Activated CD4-positive, alpha-beta T cell treated with anti-CD3 and anti-CD28 coated beads, Interleukin-2, amount 10 ng/mL, durations not matched to agents 24 days and 14 days (primary cell): Measurements from ENCODE around the gene TGFBR2. TPM values are rescaled to one million over a fixed set of nuclear protein-coding genes. Genes with fewer than 3 reads are reported as not detected.

Experiments used
- DNase-seq: peaks from one replicate; pipeline ENCODE4 v3.0.0; 2022
- H3K27ac Mint-ChIP-seq: one replicate; pipeline ENCODE4 v1.8.0; 2022; ENCODE audit warnings: mild to moderate bottlenecking, mixed read lengths
- H3K27me3 Mint-ChIP-seq: one replicate; pipeline ENCODE4 v1.8.0; 2022; ENCODE audit warnings: mixed read lengths
- H3K36me3 Mint-ChIP-seq: one replicate; pipeline ENCODE4 v1.8.0; 2022; ENCODE audit warnings: low read depth, mild to moderate bottlenecking, mixed read lengths
- H3K4me1 Mint-ChIP-seq: one replicate; pipeline ENCODE4 v1.8.0; 2021; ENCODE audit warnings: mixed read lengths
- H3K4me3 Mint-ChIP-seq: one replicate; pipeline ENCODE4 v1.8.0; 2022; ENCODE audit warnings: mild to moderate bottlenecking, moderate library complexity, mixed read lengths
- H3K9me3 Mint-ChIP-seq: one replicate; pipeline ENCODE4 v1.8.0; 2021; ENCODE audit warnings: mixed read lengths
- intact Hi-C: fragments of 100-400 bp; cut with micrococcal nuclease; formaldehyde crosslinking; loops from one replicate; pipeline ENCODE4 v1.15.1; 2023
- total RNA-seq: library from RNA; stranded (reverse); gene quantifications from 2 replicates; pipeline ENCODE4 v1.2.3, GENCODE V29; 2022

The TGFBR2 gene
- total RNA-seq, 1 donor from 2014 or later, result 47.6 TPM

- DNase-seq, result no peak
- intact Hi-C loops, result loop anchor here (10.0 kb wide), 1 partner anchor 984 kb away; no protein-coding TSS in a partner anchor
- Mint-ChIP-seq H3K27me3 (no peaks in the 10 kb centered on the region), H3K9me3 (peaks cover 3% of the 10 kb centered on the region), H3K4me1 (peaks cover 90% of the 10 kb centered on the region), H3K4me3 (peak overlapping the region; percentile 12), H3K27ac (peak overlapping the region; percentile 36), H3K36me3 (peaks cover 90% of the 10 kb centered on the region)
These were observed 44.1 kb downstream of the TGFBR2 start for GRCh38 chr3:30650348-30650995.

- peak overlapping the region; percentile 97 for H3K27ac Mint-ChIP-seq
- H3K36me3 Mint-ChIP-seq, result peaks cover 89% of the 10 kb centered on the region
- H3K4me3 Mint-ChIP-seq, result peak overlapping the region; percentile 84
- peaks cover 93% of the 10 kb centered on the region for H3K4me1 Mint-ChIP-seq
- no peak for DNase-seq
- H3K9me3 Mint-ChIP-seq, result no peaks in the 10 kb centered on the region
- H3K27me3 Mint-ChIP-seq, result no peaks in the 10 kb centered on the region
- intact Hi-C loops, result loop anchor here (2.0 to 10.0 kb wide), 2 partner anchors 39 to 981 kb away; no protein-coding TSS in a partner anchor
These were observed 47.9 kb downstream of the TGFBR2 start for GRCh38 chr3:30654269-30654668.

- Mint-ChIP-seq H3K36me3 (peaks cover 82% of the 10 kb centered on the region), H3K27me3 (no peaks in the 10 kb centered on the region), H3K9me3 (no peaks in the 10 kb centered on the region), H3K4me3 (peak overlapping the region; percentile 84), H3K4me1 (peaks cover 87% of the 10 kb centered on the region), H3K27ac (peak overlapping the region; percentile 97)
- DNase-seq, result peak; percentile 86
- intact Hi-C loops, result loop anchor here (1.0 to 10.0 kb wide), 7 partner anchors 11 to 1102 kb away; no protein-coding TSS in a partner anchor
These were observed 48.9 kb downstream of the TGFBR2 start for GRCh38 chr3:30655187-30655812.

- Mint-ChIP-seq H3K4me1 (peaks cover 86% of the 10 kb centered on the region), H3K4me3 (peak overlapping the region; percentile 84), H3K27me3 (no peaks in the 10 kb centered on the region), H3K9me3 (no peaks in the 10 kb centered on the region), H3K36me3 (peaks cover 78% of the 10 kb centered on the region), H3K27ac (peak overlapping the region; percentile 97)
- no peak for DNase-seq
- intact Hi-C loops, result loop anchor here (5.0 to 10.0 kb wide), 3 partner anchors 309 to 1101 kb away; no protein-coding TSS in a partner anchor
These were observed 50.3 kb downstream of the TGFBR2 start for GRCh38 chr3:30656624-30657141.

GRCh38 chr3:30657914-30658313, 51.5 kb downstream of the TGFBR2 start:
- peak; percentile 76 for DNase-seq
- Mint-ChIP-seq H3K36me3 (peaks cover 74% of the 10 kb centered on the region), H3K4me3 (peak overlapping the region; percentile 84)

GRCh38 chr3:30658328-30659052, 52.1 kb downstream of the TGFBR2 start:
- peak; percentile 85 for DNase-seq
- no peaks in the 10 kb centered on the region for H3K9me3 Mint-ChIP-seq
- H3K27me3 Mint-ChIP-seq, result no peaks in the 10 kb centered on the region
- intact Hi-C loops, result loop anchor here (1.0 to 10.0 kb wide), 7 partner anchors 9 to 1099 kb away; partner anchors contain the start of gene TGFBR2
- peaks cover 69% of the 10 kb centered on the region for H3K36me3 Mint-ChIP-seq
- peaks cover 85% of the 10 kb centered on the region for H3K4me1 Mint-ChIP-seq
- H3K27ac Mint-ChIP-seq, result peak overlapping the region; percentile 97
- H3K4me3 Mint-ChIP-seq, result peak overlapping the region; percentile 84

More at GRCh38 chr3:30657914-30658313, 51.5 kb downstream of the TGFBR2 start:
- H3K27ac Mint-ChIP-seq, result peak overlapping the region; percentile 97
- peaks cover 88% of the 10 kb centered on the region for H3K4me1 Mint-ChIP-seq
- H3K9me3 Mint-ChIP-seq, result no peaks in the 10 kb centered on the region
- H3K27me3 Mint-ChIP-seq, result no peaks in the 10 kb centered on the region
- intact Hi-C loops, result loop anchor here (1.0 to 10.0 kb wide), 6 partner anchors 9 to 1099 kb away; partner anchors contain the start of gene TGFBR2

GRCh38 chr3:30659270-30660130, 53.1 kb downstream of the TGFBR2 start:
- Mint-ChIP-seq H3K36me3 (peaks cover 66% of the 10 kb centered on the region), H3K27ac (peak overlapping the region; percentile 97), H3K4me1 (peaks cover 82% of the 10 kb centered on the region), H3K27me3 (no peaks in the 10 kb centered on the region), H3K4me3 (peak overlapping the region; percentile 84), H3K9me3 (no peaks in the 10 kb centered on the region)
- intact Hi-C loops, result loop anchor here (1.0 to 10.0 kb wide), 5 partner anchors 39 to 1098 kb away; partner anchors contain the start of gene TGFBR2
- DNase-seq, result peak; percentile 59

GRCh38 chr3:30660136-30660535, 53.7 kb downstream of the TGFBR2 start:
- peak overlapping the region; percentile 82 for H3K27ac Mint-ChIP-seq
- H3K36me3 Mint-ChIP-seq, result peaks cover 62% of the 10 kb centered on the region

GRCh38 chr3:30660656-30661055, 54.3 kb downstream of the TGFBR2 start:
- intact Hi-C loops, result no loop called here
- peaks cover 61% of the 10 kb centered on the region for H3K36me3 Mint-ChIP-seq
- peak overlapping the region; percentile 82 for H3K27ac Mint-ChIP-seq
- DNase-seq, result no peak
- H3K4me3 Mint-ChIP-seq, result peak overlapping the region; percentile 54
- H3K4me1 Mint-ChIP-seq, result peaks cover 81% of the 10 kb centered on the region
- H3K9me3 Mint-ChIP-seq, result no peaks in the 10 kb centered on the region
- no peaks in the 10 kb centered on the region for H3K27me3 Mint-ChIP-seq

More at GRCh38 chr3:30660136-30660535, 53.7 kb downstream of the TGFBR2 start:
- intact Hi-C loops, result no loop called here
- Mint-ChIP-seq H3K9me3 (no peaks in the 10 kb centered on the region), H3K4me3 (no peak overlapping the region), H3K27me3 (no peaks in the 10 kb centered on the region), H3K4me1 (peaks cover 82% of the 10 kb centered on the region)
- DNase-seq, result no peak

- H3K36me3 Mint-ChIP-seq, result peaks cover 55% of the 10 kb centered on the region
These were observed 54.9 kb downstream of the TGFBR2 start for GRCh38 chr3:30661098-30661873.

GRCh38 chr3:30662836-30663235, 56.4 kb downstream of the TGFBR2 start:
- peaks cover 43% of the 10 kb centered on the region for H3K36me3 Mint-ChIP-seq
- DNase-seq, result no peak
- intact Hi-C loops, result no loop called here

More at GRCh38 chr3:30661098-30661873, 54.9 kb downstream of the TGFBR2 start:
- peak overlapping the region; percentile 54 for H3K4me3 Mint-ChIP-seq
- H3K9me3 Mint-ChIP-seq, result no peaks in the 10 kb centered on the region
- H3K27ac Mint-ChIP-seq, result peak overlapping the region; percentile 82
- intact Hi-C loops, result no loop called here
- H3K27me3 Mint-ChIP-seq, result no peaks in the 10 kb centered on the region
- DNase-seq, result peak; percentile 70
- H3K4me1 Mint-ChIP-seq, result peaks cover 78% of the 10 kb centered on the region

More at GRCh38 chr3:30662836-30663235, 56.4 kb downstream of the TGFBR2 start:
- H3K27me3 Mint-ChIP-seq, result no peaks in the 10 kb centered on the region
- no peaks in the 10 kb centered on the region for H3K9me3 Mint-ChIP-seq
- H3K4me3 Mint-ChIP-seq, result no peak overlapping the region
- peak overlapping the region; percentile 78 for H3K27ac Mint-ChIP-seq
- peaks cover 72% of the 10 kb centered on the region for H3K4me1 Mint-ChIP-seq
